Measurements from ENCODE around the gene NOS1AP.

The NOS1AP gene

DNA sequence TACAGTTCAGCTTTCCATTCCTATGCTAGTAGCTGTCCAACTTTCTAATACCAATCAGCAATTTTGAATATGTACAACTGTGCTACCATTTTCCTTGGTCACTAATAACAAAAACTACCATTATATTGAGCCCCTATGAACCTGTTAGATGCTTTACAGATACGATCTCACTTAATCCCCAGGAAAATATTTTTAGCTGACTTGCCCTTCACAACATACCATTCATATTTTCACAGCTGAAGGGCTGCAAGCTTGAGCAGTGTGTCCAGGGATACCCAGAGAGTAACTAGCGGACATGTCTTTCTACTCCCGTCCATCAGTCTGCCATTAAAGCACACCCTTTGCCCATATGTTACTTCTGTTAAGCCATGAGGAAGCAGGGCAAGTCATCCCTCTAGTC, 166.7 kb downstream of the NOS1AP start:
- H3K9me3 ChIP-seq, result no peaks in the 10 kb centered on the region
- intact Hi-C loops (cut with DNase I; ENCODE audit: low total_unique reads), result no loop called here

DNA sequence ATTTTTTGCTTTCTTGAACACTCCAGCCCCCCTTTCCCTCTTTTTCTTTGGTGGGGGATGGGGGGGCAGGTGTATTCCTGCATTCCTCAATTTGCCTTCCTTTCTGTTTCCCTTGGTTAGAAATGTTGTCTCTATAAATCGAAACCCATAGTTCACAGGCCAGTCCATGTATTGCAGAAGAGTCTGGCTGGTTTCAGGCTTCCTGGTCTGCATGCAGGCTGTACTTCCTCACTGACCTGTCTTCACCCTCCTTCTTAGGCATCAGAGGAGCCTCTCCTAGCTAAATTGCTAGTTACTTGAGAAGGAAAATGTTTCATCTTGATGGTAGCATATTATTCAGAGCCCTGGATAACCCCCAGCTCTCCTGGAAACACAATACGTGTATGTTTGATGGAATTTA, 167.1 kb downstream of the NOS1AP start:
- Histone ChIP-seq H3K9me3 (no peaks in the 10 kb centered on the region), H3K36me3 (no peaks in the 10 kb centered on the region), H3K27ac (no peak overlapping the region), H3K4me1 (peaks cover 0 to 11% (median 4%) of the 10 kb centered on the region in 4 donors), H3K4me3 (no peak overlapping the region), H3K27me3 (peaks cover 0 to 2% of the 10 kb centered on the region in 2 donors)
- DNase-seq, result no peak
- TF ChIP-seq, protein P1, sequence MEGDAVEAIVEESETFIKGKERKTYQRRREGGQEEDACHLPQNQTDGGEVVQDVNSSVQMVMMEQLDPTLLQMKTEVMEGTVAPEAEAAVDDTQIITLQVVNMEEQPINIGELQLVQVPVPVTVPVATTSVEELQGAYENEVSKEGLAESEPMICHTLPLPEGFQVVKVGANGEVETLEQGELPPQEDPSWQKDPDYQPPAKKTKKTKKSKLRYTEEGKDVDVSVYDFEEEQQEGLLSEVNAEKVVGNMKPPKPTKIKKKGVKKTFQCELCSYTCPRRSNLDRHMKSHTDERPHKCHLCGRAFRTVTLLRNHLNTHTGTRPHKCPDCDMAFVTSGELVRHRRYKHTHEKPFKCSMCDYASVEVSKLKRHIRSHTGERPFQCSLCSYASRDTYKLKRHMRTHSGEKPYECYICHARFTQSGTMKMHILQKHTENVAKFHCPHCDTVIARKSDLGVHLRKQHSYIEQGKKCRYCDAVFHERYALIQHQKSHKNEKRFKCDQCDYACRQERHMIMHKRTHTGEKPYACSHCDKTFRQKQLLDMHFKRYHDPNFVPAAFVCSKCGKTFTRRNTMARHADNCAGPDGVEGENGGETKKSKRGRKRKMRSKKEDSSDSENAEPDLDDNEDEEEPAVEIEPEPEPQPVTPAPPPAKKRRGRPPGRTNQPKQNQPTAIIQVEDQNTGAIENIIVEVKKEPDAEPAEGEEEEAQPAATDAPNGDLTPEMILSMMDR (IDR thresholded peaks at IDR 0.05), result no peak
- intact Hi-C loops (cut with DNase I; ENCODE audit: low total_unique reads), result no loop called here

More for the DNA sequence above, 166.7 kb downstream of the NOS1AP start:
- H3K4me3 ChIP-seq, result no peak overlapping the region
- peaks cover 0 to 11% (median 4%) of the 10 kb centered on the region in 4 donors for H3K4me1 ChIP-seq
- DNase-seq, result no peak
- no peaks in the 10 kb centered on the region for H3K36me3 ChIP-seq
- peaks cover 0 to 2% of the 10 kb centered on the region in 2 donors for H3K27me3 ChIP-seq
- H3K27ac ChIP-seq, result no peak overlapping the region
- TF ChIP-seq, protein P1 (IDR thresholded peaks at IDR 0.05), result no peak

DNA sequence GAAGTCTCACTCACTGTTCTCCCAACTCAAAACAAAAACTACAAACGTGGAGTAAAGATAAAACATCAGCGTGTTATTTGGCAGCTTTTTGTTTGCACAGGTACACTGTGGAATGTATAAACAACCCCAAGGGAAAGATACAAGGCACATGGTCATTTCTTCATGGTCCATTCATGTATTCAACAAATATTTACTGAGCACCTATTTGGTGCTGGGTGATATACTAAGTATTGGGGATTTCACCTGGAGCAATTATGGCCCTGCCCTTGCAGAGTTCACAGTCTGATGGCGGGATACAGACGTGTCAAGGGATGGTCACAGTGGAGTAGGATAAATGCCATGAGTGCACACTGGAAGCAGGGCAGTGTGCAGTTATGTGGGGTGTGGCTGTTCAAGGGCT, 171.1 kb downstream of the NOS1AP start:
- Histone ChIP-seq H3K4me3 (no peak overlapping the region), H3K36me3 (no peaks in the 10 kb centered on the region), H3K4me1 (peaks cover 0 to 8% (median 4%) of the 10 kb centered on the region in 4 donors), H3K27me3 (peaks cover 0 to 2% of the 10 kb centered on the region in 2 donors), H3K9me3 (no peaks in the 10 kb centered on the region), H3K27ac (no peak overlapping the region)
- DNase-seq, result no peak
- intact Hi-C loops (cut with DNase I; ENCODE audit: low total_unique reads), result no loop called here
- TF ChIP-seq, protein P1 (IDR thresholded peaks at IDR 0.05), result no peak

- intact Hi-C loops (cut with DNase I; ENCODE audit: low total_unique reads), result no loop called here
- H3K4me1 ChIP-seq, result no peaks in the 10 kb centered on the region
- DNase-seq, result no peak
- H3K9me3 ChIP-seq, result no peaks in the 10 kb centered on the region
- H3K36me3 ChIP-seq, result no peaks in the 10 kb centered on the region
- TF ChIP-seq, protein P1 (IDR thresholded peaks at IDR 0.05), result no peak
- H3K4me3 ChIP-seq, result no peak overlapping the region
- H3K27me3 ChIP-seq, result no peaks in the 10 kb centered on the region
- H3K27ac ChIP-seq, result no peak overlapping the region
Measured at GRCh38 chr1:162242804-162243203, 173.3 kb downstream of the NOS1AP start.

- TF ChIP-seq, protein P1 (IDR thresholded peaks at IDR 0.05), result no peak
- Histone ChIP-seq H3K9me3 (no peaks in the 10 kb centered on the region), H3K36me3 (no peaks in the 10 kb centered on the region), H3K27me3 (no peaks in the 10 kb centered on the region), H3K4me1 (no peaks in the 10 kb centered on the region), H3K27ac (no peak overlapping the region), H3K4me3 (no peak overlapping the region)
- intact Hi-C loops (cut with DNase I; ENCODE audit: low total_unique reads), result no loop called here
- DNase-seq, result no peak
Measured at GRCh38 chr1:162248854-162249535, 179.5 kb downstream of the NOS1AP start.

All from tibial artery (tissue), 4 donors.